Inflammatory macrophage treated with lipopolysaccharide for 4 hours (primary cell): ENCODE results near the gene ESYT2.

Source experiments
- DNase-seq: peaks from one replicate; pipeline ENCODE4 v3.0.0-alpha.2; 2020

ESYT2 gene

DNA sequence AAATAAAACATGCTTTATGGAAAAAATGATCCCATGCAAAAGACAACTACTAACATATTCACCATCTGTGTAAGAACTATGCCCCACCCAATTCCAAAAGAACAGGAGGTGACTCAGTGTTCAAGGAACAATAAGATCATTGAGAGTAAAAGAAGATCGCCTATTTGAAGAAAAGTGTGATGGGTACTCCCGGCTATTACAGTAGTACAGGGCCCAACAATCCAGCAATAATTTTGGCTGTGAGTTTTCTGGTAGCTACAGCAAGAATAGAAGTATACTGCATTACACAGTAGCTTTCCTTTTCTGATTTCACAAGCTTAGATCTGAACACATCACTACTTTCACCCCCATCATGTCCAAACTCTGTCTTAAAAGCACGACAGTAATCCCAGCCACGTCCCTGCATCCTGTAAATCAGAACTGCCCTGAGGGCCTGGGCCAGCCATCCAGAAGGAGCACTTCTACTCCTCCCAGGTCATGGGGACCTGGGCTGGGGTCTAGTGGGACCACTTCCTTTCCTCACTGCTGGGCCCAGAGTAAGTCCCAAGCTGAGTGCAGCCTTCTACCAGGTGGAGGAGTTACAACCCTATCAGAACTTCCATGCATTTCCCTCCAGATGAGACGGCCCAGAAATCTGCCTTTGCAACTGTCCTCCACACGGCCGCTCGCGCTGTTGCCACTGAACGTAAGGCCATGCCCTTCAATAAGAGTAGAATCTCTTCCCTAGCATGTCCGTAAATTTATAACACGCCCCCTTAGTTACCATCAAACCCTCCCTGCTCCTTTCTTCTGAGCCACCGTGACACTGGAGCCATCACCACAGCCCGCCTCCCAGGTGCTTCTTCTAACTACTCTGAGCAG lies 7.9 kb downstream of the ESYT2 start:
- peak; percentile 67 for DNase-seq

DNA sequence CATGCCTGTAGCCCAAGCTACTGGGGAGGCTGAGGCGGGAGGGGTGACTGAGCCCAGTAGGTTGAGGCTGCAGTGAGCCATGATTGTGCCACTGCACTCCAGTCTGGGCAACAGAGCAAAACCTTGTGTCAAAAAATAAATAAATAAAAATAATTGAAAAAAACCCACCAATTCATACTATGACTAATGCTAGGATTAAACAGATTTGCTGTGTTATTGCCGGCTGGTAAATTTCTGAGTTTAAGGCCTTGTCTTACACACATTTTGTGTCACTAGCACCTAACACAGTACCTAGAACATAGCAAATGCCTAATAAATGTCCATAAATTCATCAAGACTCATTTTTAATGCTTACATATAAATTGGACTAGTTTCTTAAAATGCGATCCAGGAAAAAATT lies 8.7 kb downstream of the ESYT2 start:
- DNase-seq, result no peak

DNA sequence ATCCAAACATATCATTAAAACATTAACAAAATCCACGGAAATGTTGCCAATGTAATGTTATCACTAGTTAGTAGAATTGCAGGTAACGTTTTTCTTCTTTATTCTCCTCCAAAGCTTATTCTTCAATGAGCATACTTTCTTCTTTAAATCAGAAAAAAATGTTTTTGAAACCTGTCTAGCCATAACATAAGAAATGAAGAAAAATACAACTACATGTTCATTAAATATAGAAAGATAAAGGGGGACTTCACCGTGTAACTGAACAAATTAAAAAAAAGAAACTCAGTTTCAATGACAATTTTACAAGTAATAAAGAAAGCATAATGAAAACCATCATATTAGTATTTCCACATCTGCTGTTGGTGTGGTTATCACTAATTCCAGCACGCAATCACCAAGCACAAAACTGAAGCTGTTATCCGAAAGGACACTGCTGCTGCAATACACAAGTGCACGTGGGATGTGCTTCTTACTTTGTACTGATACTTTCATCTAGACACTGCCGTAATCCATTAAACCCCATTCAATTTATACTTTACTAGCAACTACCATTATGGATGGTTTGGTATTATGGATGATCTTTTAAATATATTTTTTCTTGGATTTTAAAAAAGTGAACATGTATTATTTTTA lies 9.6 kb downstream of the ESYT2 start:
- DNase-seq, result peak; percentile 79

DNA sequence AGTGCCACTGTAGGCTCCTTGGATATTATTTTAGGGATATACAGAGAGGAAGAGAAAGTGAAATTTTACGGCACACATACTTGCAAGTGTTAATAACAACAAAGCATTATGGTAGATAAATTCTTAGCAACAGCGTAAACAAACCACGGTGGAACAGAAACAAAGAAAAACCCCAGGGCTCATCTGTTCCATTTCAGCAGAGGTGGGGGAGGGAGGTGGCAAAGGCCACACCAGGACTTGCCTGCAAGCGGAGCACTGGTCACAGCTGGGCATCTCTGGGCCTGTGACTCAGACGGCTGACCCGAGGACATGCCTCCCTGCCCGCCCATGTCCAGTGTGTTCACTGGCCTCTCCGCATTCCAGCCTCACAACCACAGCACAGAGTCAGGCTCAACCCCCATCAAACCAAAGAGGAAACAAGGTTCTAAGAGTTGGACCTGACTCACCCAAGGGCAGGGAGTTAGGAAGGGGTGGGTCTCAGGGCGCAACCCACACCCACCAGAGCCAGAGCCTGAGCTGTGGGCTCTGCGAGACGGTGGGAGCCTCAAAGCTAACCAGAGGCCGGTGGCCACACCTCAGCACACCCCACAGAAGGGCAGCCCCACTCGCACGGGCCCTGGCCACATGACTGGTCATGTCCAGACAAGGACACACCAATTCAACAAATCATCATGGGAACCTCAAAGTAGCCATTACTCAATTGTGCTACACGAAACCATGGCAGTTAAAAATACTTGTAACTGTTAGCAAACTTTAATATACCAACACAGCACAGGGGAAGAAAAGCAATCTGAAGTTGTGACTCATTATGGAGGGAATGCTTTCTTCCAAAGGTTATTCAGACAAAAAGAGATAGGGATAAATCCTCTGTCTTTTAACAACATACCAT lies 10.7 kb downstream of the ESYT2 start:
- peak; percentile 96 for DNase-seq

DNA sequence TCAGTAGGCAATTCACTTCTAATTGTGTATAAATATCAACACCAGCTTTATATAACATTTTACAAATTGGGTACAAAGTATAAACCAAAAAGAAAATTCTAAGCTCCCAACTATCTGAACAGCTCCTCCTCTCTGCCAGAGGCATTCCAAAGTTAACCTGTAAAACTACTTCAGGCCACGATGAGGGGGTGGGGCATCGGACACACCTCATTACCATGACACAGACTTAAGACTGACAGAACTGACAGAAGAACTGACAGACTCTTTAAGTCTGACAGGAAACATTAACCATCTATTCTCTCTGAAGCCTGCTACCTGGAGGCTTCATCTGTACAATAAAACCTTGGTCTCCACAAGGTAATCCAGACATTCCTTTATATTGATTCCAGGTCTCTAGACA lies 12.3 kb downstream of the ESYT2 start:
- no peak for DNase-seq

DNA sequence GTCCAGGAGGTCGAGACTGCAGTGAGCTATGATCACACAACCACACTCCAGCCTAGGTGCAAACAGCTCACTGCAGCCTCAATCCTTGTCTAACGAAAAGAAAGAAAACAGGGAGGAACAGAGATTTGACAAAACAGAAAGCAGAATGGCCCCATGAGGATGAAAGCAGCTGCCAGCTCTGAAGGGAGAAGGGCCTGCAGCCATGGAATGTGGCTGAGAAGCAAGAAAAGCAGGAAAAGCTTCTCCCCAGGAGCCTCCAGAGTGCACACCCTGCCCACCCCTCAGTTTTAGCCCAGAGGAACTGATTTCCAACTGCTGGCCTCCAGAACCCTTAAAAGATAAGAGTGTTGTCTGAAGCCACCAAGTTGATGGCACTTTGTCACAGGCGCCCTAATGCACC lies 13.0 kb downstream of the ESYT2 start:
- DNase-seq, result no peak

DNA sequence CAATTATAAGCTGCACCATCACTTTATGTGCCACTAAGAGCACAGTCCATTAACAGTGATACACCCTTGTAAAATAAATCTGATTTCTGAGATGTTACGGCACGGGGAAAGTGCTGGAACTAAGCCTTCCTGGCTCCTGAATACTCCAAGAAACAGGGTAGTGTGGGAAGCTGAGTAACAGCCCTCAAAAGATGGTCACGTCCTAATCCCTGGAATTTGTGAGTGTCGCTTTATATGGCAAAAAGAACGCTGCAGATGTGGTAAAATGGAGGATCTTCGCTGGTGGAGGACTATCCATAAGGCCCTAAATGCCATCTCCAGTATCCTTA lies 13.5 kb downstream of the ESYT2 start:
- no peak for DNase-seq

DNA sequence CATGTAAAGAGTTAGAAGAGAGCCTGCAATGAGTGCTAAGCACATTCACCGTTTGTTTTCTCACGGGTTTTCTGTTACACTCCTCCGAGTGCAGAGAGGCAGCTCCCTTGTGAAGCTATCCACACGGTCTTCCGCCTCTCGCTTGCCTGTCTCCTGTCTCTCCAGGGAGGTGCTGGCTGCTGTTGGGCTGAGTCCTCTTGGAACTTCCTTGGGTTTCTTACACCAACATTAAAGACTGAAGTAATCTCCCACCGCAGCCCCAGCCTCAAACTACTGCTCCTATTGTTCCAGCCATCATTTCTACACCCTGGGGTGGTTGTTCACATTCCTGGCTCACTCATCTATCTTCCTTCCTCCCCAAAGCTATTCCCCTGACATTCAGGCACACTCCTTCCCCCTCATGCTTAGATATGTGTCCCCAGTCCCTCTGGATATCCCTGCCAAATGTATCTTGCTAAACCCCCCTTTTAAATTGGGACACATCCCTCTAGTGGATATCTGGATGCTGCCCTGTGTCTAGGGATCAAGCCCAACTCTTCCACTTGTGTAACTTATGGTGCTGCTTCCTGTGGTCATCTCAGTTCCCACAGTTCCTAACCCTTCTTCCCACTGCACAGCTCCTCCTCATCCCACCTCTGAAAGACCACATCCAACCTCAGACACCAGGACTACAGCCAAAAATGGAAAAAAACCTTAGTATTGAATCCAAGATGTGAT lies 14.1 kb downstream of the ESYT2 start:
- no peak for DNase-seq

DNA sequence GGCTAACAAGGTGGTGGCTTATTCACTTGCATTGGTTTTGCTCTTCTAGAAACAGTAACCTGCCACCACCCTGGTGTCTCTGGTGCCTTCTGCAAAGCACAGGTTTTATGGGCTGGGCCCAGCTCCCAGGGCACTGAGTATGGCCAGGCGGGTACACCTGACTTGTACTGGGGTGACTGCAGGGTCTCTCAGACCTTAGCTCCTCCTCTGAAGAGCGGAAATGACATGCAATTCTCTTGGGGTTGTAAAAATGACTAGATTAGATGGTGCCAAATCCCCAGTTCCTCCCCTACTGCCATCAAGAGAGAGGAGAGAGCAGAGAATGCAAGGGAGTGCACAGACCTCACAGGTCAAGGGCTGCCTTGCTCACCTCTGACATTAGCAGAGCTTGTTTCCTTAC lies 14.7 kb downstream of the ESYT2 start:
- no peak for DNase-seq

DNA sequence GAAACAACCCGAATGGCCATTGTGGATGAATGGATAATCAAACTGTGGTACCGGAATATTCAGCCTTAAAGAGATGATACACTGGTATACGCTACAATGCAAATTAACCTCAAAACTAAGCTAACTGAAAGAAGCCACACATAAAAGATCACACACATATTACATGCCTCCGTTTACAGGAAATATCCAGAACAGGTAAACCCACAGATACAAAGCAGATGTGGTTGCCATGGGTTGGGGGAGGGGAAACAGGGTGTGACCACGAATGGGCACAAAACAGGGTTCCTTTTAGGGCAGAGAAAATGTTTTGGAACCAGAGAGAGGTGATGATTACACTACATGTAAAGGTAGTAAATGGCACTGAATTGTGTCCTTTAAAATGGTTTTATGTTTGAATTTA lies 16.6 kb downstream of the ESYT2 start:
- no peak for DNase-seq

DNA sequence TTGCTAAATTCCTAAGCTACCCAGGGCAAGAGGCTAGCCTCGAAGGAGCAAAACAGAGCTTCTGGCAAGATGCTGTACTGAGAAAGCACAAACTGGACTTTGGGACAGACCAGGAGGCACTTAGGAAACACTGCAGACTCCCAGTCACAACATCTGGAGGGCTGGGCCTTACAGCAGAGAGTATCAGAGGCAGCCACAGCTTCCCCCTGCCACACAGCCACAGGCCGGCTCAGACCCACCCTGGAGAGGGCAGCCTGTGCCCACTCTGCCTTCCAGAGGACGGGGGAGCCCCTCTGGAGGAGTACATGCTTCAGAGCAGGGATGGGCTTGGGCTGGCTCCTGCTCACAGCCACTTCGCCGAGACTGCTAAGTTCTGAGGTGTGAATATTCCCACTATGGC lies 17.4 kb downstream of the ESYT2 start:
- DNase-seq, result no peak

DNA sequence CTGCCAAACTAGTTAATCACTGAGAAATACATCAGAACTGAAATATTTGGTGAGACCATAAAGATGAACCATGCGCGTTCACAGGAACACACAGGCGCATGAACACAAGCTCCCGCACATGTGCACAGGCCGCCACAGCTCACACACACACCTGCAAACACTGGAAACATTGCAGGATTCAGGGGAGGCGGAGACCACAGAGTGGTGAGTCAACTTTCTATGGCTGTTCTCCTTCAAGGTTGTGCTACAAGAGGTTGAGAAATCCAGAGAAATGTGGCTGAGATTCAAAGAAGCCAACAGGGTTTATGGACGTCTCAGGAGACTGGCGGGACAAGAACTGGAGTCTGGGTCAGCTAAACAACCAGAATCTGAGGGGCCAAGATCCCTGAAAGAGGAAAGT lies 17.8 kb downstream of the ESYT2 start:
- no peak for DNase-seq

DNA sequence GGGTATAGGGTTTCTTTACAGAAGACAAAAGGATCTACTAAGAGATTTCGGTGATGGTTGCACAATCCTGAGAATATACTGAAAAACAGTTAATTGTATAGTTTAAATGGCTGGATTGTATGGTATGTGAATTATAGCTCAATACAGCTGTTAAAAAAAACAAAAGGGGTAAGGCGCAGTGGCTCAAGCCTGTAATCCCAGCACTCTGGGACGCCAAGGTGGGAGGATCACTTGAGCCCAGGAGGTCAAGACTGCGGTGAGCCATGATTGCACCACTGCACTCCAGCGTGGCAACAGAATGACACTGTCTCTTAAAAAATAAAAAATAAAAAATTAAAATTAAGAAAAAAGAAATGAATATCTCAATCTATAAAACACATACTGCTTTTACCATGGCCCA lies 18.5 kb downstream of the ESYT2 start:
- DNase-seq, result no peak

DNA sequence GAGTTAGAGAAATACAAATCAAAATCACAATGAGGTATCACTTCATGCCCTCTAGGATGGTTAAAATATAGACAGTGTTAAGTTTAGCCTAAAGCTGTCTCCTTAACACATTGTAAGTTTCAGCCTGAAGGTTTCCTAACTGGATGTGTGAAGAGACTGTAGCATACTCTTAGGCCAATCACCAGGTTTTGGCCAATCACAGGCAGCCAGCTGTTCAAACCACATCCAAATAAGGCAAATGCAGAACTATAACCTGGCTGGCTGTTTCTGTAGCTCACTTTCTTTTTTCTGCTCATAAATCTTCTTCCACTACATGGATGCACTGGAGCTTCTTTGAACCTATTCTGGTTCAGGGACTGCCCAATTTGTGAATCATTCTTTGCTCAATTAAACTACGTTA lies 19.7 kb downstream of the ESYT2 start:
- DNase-seq, result peak; percentile 63

DNA sequence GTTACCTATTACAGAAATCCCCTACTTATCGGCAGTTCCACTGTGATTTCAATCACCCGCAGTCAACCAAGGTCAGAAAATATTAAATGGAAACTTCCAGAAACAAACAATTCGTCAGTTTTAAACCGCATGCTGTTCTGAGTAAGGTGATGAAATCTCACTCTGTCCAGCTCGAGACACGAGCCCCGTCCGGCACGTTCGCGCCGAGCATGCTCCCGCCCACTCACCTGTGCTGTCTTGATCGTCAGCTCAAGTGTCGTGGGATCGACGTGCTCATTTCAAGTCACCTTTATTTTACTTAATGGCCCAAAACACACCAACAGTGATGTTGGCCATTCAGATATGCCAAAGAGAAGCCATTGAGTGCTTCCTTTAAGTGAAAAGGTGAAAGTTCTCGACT lies 21.2 kb downstream of the ESYT2 start:
- DNase-seq, result no peak

DNA sequence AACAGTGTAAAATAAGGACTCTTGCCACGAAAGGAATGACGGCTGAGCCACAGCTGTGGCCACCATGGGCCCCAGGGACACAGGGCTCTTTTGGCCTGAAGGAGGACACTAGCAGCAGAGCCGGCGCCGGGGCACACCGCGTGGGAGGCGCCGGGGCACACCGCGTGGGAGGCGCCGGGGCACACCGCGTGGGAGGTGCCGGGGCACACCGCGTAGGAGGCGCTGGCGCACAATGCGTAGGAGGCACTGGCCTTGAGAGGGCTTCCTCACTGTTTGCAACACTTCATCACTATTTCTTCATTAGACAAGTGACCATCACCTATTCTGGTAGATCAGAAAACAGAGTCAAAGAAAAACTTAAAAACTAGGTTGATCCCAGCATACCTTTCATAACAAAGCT lies 23.4 kb downstream of the ESYT2 start:
- DNase-seq, result no peak

DNA sequence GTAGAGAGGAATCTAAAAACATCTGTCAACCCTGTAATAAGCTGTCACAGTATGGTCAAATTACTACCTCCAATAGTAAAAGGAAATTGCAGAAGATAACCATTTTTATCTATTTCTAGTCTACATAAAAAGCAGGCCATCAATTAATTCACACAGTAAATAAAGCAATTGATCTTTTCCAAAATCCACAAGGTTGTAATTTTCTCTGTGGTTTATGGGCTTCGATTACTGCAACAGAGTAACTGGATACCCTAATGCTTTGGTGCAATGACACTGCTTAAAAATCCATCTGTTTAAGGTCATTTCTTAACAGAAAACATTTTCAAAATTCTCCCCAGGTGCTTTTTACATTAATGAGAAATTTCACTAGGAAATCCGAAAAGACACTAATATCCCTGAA lies 23.9 kb downstream of the ESYT2 start:
- DNase-seq, result no peak

DNA sequence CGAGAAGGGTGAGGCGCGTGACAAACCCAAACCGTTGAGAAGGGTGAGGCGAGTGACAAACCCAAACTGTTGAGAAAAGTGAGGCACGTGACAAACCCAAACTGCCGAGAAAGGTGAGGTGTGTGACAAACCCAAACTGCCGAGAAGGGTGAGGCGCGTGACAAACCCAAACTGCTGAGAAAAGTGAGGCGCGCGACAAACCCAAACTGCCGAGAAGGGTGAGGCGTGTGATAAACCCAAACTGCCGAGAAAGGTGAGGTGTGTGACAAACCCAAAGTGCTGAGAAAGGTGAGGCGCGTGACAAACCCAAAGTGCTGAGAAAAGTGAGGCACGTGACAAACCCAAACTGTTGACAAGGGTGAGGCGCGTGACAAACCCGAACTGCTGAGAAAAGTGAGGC lies 25.0 kb downstream of the ESYT2 start:
- no peak for DNase-seq

DNA sequence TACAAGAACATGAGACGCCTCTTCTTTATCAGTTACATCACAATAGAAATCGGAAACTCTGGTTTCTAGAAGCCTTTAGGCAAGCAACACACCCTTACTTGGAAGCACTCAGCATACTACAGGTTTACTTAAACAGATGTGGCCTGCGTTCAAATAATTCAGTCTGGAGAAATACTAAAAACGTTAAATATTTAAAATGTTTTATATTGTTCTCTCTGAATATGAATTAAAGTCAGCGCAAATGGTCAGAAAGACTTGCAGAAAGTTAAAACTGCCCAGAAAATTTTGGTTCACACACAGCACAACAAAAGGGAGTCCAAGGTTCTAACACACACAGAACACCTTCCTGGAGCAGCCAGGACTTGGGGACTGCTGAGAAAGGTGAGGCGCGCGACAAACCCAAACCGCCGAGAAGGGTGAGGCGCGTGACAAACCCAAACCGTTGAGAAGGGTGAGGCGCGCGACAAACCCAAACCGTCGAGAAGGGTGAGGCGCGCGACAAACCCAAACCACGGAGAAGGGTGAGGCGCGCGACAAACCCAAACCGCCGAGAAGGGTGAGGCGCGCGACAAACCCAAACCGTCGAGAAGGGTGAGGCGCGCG lies 25.8 kb downstream of the ESYT2 start:
- DNase-seq, result no peak

DNA sequence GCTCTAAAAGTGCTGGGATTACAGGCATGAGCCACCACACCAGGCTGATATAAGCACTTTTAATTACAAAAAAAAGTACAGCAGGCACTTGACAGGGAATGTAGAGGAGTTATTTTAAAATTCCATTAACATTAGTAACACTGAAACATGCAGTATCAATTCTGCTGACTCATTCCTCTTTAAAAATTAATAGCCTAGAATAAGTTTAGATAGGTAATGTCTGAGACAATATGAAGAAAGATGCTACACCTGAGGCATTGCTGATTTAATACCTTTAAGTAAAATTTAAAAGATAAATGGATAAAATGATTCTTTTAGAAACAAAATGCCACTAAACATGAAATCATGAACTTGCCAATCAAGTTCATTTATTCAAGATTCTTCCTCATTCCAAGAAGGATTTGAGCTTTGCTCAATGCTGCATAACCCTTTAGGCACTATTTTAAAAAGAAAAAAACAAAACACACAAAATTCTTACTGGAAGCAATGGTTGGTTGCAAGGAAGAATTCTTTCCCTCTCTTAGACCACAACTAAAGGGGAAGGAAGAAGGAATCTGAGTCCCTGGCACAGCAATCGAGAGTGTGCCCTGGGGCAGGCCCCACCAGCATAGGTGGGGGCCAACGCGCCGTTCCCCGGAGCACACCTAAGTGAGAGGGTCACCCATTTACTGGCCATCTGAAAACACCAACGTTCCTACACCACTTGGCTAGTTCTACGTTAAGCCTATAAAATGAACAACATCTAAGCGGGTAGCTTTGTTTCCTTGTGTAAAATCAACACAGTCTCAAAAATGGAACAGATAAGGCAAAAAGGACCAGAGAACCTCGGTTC lies 26.6 kb downstream of the ESYT2 start:
- DNase-seq, result no peak

DNA sequence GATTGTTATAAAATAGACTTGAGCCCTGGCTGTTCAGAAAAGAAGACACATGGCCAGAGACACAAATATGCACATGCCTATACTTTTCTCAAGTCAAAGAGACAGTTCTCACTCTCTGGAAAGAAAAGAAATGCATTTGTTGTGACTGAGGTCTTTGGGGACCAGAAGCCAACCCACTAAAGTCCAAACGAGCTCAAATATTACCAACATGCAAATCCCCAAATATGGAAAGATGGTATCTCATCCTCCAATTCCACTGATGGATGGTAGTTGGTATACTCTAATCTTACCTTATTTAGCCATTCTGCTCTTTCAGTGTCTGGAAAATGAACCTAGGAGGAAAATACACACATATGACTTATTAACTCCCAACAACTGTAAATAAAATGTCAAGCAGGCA lies 30.6 kb downstream of the ESYT2 start:
- DNase-seq, result no peak

DNA sequence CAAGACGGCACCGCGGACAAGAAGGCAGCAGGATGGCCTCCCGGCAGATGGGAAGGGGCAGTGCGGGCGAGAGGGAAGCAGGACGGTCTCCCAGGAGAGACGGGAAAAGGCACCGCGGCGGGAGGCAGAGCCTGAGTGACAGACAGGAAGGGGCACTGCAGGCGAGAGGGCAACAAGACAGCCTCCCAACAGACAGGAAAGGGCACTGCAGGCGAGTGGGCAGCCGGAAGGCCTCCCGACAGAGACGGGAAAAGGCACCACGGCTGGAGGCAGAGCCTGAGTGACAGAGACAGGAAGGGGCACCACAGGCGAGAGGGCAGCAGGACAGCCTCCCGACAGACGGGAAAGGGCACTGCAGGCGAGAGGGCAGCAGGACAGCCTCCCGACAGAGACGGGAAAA lies 32.6 kb downstream of the ESYT2 start:
- DNase-seq, result no peak
